GM19467 (cell line): ENCODE results near the gene BBX.
"Not testable (repeated sequence)": the region's sequence is repeated elsewhere in the genome, so short reads cannot be mapped to it uniquely, and the experiment has no call there.

Experiments
- ATAC-seq: cut with Tn5 transposase; IDR thresholded peaks from one replicate; pipeline ENCODE4 v1.9.1; 2021; ENCODE audit warnings: mild to moderate bottlenecking, moderate library complexity; ENCODE audit not compliant: unreplicated experiment

The BBX gene

GRCh38 chr3:107540857-107541256 is 18.1 kb downstream of the BBX start:
- ATAC-seq: no peak

- no peak for ATAC-seq
Measured at GRCh38 chr3:107542665-107543064, 19.9 kb downstream of the BBX start.

DNA sequence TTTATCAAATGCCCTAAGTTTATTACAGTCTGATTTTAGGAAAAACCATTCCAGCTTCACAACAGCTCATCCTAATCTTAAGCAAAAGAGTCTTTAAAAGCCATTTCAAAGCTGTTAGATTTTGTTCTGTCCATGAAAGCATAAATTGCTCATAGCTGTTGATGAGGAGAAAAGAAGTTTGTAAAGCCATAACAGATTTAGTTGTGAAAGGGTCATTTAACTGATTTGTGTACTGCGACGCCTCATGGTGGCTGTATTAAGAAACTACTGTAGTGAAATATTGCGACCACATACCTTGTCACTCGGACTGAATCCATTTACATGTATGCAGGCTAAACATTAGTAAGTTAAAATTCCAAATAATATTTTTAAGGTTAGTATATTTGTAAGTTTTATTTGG is 20.9 kb downstream of the BBX start:
- ATAC-seq: no peak

DNA sequence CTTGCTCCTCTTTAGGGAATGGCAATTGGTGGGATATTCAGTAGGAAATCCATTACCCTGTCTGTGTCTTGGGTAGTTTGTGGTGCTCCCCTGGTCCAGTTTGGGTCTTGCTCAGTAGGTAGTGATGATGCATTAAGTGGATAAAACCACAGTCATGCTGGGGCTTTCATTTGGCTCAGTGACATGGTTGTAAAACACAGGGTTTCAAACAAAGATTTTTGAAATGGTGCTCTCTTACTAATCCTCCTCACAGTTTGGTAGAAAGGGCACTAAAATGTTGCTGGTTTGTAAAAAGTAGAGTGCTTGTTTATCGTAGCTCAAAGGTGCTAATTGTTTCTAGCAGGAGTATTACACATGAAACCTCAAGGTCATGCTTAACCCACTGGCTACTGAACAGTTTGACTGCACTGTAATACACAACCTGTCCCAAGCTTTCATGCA is 22.9 kb downstream of the BBX start:
- ATAC-seq: no peak

GRCh38 chr3:107548601-107549000 is 25.8 kb downstream of the BBX start:
- ATAC-seq: no peak

- no peak for ATAC-seq
Measured at GRCh38 chr3:107555359-107555758, 32.6 kb downstream of the BBX start.

DNA sequence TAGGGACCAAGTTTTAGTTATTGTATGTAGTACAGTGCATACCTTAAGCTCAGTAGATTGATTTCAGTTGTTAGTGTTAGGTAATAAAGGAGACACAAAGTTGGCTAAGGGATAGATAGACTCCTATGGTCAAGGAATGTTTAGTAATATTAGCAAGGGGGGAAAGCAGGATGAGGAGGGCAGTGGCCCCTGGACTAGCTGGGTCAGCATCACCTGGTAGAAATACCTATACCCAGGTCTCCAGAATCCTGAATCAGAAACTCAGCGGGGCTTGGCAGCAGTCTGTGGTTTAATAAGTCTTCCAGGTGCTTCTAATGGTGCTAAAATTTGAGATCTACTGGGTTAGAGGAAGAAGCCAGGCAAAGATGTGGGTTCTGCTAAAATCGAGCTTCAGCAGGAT is 35.0 kb downstream of the BBX start:
- no peak for ATAC-seq

- no peak for ATAC-seq
Measured at GRCh38 chr3:107560166-107560565, 37.4 kb downstream of the BBX start.

DNA sequence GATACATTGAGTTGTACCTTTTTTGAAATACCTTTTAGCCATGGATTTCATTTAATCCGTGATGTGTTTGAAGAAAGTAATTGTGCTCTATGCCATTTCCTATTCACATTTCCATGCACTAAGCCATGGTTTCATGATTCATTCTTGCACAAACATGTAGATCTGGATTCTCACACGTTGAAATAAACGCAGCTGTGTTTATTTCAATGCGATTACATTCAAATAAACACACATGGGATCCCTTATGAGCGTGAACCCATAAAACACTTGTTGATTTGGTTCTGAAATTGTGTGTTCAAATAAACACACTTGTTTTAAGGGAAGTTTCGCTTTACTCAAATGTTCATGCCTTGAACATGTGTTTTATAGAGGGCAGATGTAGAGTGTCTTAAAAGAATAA is 39.2 kb downstream of the BBX start:
- ATAC-seq: no peak

GRCh38 chr3:107562969-107563529 is 40.3 kb downstream of the BBX start:
- ATAC-seq: no peak

DNA sequence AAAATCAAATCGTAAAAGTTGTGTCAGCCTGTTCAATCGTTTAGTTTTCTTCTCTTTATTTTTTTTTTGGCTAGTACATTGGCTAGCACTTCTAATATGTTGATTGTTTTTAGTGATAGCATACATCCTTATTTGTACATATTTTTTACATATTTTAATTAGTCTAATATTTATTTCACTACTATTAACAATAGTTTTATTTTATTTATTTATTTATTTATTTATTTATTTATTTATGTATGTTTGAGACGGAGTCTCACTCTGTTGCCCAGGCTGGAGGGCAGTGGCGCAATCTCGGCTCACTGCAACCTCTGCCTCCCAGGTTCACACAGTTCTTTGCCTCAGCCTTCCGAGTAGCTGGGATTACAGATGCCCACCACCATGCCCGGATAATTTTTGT is 42.5 kb downstream of the BBX start:
- ATAC-seq: not testable (repeated sequence)

DNA sequence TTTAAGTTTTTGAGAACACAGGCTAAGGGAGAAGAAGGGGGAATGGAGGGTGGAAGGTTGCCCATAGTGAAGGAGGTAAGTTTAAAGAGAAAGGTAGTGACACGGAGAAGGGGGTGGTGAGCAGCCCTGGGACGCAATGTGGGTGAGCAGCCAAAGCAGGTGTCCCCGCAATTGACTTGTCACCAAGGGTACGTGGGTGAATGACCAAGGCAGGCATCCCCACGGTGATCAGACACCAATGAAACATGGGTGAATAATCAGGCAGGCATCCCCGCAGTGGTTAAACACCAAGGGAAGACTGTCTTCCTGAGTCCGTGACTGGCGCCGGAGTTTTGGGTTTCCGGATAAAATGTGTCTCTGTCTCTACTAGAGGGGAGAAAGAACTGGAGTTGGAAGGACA is 48.3 kb downstream of the BBX start:
- not testable (repeated sequence) for ATAC-seq

DNA sequence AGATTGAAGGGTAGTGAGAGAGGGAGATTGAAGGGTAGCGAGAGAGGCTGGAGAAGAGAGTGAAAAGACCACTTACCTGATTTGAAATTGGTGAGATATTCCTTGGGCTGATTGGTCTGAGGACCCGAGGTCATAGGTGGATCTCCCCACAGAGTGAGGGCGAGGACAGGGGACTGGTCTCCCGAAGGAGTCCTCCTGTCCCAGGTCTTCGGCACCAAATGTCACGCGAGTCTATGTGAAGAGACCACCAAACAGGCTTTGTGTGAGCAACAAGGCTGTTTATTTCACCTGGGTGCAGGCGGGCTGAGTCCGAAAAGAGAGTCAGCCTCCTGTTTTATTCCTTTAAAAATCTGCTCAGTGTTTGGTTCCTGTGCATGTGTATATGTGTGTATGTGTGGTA is 48.7 kb downstream of the BBX start:
- not testable (repeated sequence) for ATAC-seq

DNA sequence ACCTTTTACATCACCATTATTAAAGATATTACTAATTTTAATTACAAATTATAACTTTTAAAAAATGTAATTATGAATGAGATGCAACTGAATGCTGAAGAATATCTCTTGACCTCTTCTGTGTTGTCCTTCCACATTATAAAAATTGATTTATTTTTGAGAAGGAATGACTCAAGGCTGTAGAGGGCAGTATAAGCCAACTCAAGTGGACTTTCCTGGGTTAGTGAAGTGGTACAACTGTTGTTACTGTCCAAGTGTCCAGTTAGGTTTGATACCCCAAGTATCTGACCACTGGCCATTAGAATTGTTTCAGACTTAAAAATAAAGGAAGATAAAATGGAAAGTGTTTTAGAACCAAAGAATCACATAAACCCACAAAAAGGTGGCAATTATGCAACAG is 51.9 kb downstream of the BBX start:
- ATAC-seq: no peak

GRCh38 chr3:107578091-107578490 is 55.3 kb downstream of the BBX start:
- ATAC-seq: no peak

DNA sequence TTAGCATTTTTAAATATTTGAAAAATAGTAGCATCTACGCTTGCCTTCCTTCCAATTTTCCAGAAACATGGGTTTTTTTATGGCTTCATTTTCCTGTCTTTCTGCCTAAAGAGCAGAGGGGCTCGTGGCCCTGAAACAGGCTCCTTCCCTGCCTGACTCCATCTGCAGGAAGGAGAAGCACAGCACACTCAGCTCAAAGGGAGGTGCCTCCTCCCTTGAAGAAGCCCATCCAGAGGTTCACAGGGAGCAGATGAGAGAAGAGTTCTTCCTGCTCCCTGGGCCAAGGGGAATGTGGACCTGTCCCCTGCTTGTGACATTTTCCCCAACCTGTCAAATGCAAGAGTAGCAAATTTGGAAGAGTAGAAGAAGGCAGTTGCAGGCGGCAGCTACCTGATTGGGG is 55.8 kb downstream of the BBX start:
- ATAC-seq: no peak

- ATAC-seq: no peak
Measured at GRCh38 chr3:107579371-107579770, 56.6 kb downstream of the BBX start.

- ATAC-seq: no peak
Measured at GRCh38 chr3:107581230-107581629, 58.5 kb downstream of the BBX start.

DNA sequence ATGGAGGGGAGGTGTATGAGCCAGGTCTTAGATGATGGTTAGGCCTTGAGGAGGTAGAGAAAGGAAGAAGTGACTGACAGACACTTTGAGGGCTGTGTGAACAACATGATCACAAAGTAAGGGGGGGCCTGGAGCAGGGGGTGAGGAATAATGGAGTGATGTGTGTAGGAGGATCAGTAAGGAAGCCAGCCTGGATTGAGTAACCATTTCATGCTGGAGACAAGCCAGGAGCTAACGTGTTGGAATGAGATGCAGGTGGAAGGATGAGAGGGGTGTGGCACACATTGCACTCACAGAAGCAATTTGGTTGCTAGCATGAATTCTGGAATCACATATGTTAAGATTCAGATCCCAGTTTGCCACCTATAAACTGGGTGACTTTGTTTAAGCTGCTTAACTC is 65.5 kb downstream of the BBX start:
- ATAC-seq: no peak

DNA sequence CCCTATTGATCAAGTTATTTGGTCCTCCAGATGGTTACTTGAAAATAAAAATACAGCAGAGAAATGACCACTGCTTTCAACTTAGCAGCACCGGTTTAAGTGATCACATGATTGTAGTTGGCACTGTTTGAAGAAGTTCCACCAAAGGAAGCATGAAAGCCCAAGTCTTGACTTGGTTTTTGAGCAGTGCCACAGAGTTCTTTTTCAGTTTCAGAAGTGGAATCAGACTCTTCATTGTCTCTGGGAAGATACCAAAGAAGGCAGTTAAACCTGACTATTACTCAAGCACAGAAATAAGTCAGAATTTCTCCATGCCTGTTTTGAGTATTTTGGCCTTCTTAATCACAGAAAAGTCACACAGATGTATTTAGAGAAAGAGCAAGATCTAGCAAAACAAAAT is 66.7 kb downstream of the BBX start:
- ATAC-seq: no peak

DNA sequence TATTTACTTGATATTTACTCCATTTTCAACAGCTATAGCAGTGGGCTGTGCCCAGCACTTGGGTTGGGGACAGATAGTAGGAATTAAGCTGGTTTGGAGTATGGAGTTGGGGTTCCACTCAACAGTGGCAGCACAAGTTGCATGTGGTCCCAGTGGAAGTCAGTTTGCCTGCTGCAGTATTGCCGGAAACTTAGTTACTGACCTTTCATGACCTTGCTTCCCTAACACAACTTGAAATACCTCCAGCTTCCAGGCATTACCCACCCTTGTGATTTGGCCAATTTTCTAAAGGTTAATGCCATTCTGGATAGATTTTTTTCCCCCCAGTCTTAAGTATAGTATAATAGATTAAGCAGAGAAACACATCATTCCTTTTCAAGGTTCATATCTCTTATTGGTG is 68.0 kb downstream of the BBX start:
- ATAC-seq: no peak

GRCh38 chr3:107592073-107592472 is 69.3 kb downstream of the BBX start:
- no peak for ATAC-seq

GRCh38 chr3:107594870-107595269 is 72.1 kb downstream of the BBX start:
- no peak for ATAC-seq

DNA sequence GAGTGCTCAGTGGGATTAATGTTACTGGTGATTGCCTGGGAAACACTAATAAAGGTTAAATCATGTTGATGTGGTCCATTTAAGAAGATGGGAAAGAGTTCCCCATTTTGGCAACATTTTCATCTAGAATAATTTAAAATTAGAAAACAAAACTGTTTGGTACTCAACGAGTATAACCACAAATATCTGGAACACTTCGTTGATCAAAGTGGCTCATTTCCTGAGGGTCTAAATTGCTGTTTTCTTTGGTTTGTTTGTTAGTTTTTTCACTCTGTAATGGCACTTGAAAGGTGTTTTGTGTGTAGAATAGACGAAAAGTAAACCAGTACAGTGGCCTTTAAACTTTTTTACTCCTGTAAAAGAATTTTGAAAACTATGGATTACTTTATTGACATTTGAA is 73.9 kb downstream of the BBX start:
- no peak for ATAC-seq
